T-helper 2 cell treated with Interferon-gamma antibody and Interleukin-4, amounts not matched to agents 100 ng/mL and 5 ng/mL, for 36 hours (primary cell): ENCODE data around the gene TBCB. TPM values are rescaled to one million over a fixed set of nuclear protein-coding genes. Genes with fewer than 3 reads are reported as not detected.
"Not testable (repeated sequence)": the region's sequence is repeated elsewhere in the genome, so short reads cannot be mapped to it uniquely, and the experiment has no call there.

Source experiments
- intact Hi-C: fragments of 100-400 bp; cut with micrococcal nuclease; formaldehyde crosslinking; loops from one replicate; pipeline ENCODE4 v1.15.1; 2023
- total RNA-seq: library from RNA; stranded (reverse); gene quantifications from 2 replicates; pipeline ENCODE4 v1.2.3, GENCODE V29; 2022

Gene TBCB, protein sequence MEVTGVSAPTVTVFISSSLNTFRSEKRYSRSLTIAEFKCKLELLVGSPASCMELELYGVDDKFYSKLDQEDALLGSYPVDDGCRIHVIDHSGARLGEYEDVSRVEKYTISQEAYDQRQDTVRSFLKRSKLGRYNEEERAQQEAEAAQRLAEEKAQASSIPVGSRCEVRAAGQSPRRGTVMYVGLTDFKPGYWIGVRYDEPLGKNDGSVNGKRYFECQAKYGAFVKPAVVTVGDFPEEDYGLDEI
- total RNA-seq = 184 and 185 TPM in 2 replicates

- intact Hi-C loops = loop anchor here (1.0 to 10.0 kb wide), 10 partner anchors 12 to 722 kb away; partner anchors contain the start of genes ALKBH6, IGFLR1, KMT2B and LIN37
These were observed at the start of gene TBCB for GRCh38 chr19:36115453-36116343. TBCB (plus strand) TSS chr19:36115468; CDS start chr19:36115561, 93 bp downstream.

DNA sequence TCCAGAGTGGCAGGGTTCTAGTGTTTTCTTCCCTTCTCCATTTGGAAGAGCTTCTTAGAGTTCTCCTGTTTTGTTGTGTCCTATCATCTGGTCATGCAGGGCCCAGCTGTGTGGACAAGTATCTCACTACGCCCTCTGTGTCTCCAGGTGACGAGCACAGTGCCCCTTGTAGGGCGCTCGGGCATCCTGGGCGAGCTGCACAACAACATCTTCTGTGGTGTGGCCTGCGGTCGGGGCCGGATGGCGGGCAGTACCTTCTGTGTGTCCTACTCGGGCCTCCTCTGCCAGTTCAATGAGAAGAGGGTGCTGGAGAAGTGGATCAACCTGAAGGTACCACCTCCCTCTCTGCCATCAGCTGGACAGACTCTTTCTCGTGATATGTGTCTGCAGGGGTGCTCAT is 47.6 kb upstream of the TBCB start:
- intact Hi-C loops = no loop called here

GRCh38 chr19:36068810-36069499 is 46.3 kb upstream of the TBCB start:
- intact Hi-C loops = not testable (repeated sequence)

GRCh38 chr19:36072081-36072480 is 43.2 kb upstream of the TBCB start:
- intact Hi-C loops = no loop called here

DNA sequence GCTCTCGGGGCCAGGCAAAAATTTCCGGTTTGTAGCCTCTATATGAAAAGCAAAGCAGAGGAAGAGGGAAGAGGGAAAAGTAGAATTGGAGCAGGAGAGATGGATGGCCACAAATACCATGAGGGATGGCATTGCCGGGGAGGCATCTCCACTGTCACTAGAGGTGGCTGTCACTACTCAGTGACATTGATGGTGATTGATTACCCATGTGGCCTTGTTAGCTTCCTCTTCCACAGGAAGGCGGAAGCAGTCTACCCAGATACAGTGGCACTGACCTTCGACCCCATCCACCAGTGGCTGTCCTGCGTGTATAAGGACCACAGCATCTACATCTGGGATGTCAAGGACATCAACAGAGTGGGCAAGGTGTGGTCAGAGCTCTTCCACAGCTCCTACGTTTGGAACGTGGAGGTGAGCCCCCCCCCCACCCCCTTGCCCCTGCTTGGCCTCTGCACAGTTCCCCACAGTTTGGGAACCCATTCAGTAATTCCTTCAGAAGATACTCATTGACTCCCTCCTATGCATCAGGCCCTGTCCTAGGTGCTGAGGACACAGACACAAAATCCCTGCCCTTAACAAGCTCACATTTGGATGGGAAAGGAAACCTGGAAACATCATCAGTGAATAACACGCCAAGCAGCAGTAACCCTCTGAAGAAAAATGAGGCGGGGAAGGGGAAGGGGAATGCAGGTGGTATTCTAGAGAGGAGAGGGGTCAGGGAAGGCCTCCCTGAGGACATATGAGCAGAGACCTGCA is 42.0 kb upstream of the TBCB start:
- intact Hi-C loops = no loop called here

- intact Hi-C loops = no loop called here
These were observed 35.8 kb upstream of the TBCB start for GRCh38 chr19:36079389-36079945.

- intact Hi-C loops = no loop called here
These were observed 33.9 kb upstream of the TBCB start for GRCh38 chr19:36081385-36081784.

DNA sequence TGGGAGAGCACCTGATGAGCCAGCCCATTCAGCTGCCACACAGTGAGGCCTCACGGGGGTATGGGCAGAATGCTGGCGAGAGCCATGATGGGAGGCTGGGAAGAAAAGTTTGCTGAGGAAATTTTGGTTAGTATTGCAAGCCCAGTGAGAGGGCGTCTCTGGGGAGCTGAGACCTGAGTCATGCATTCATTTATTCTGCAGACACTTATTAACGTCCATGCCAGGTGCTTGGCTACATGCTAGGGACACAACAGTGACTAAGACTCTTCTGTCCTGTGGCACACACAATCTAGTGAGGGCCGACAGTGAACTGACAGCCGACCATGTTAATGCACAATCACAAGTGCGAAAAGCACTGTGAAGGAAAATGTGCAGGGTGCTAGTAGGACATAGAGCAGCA is 33.4 kb upstream of the TBCB start:
- intact Hi-C loops = no loop called here

DNA sequence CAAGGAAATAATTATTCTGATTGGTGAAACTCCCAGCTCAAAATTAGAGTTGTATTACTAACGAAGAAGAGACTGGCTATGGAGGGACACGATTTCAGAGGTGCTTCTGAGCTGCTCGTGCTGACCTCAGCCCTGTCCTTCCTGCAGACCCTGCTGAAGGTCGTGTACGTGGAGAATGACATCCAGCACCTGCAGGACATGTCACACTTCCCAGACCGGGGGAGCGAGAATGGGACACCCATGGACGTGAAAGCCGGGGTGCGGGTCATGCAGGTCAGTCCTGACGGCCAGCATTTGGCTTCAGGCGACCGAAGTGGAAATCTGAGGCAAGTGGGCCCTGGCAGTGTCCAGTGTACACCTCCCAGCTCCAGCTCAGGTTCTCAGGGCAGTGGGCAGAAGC is 32.4 kb upstream of the TBCB start:
- intact Hi-C loops = no loop called here

DNA sequence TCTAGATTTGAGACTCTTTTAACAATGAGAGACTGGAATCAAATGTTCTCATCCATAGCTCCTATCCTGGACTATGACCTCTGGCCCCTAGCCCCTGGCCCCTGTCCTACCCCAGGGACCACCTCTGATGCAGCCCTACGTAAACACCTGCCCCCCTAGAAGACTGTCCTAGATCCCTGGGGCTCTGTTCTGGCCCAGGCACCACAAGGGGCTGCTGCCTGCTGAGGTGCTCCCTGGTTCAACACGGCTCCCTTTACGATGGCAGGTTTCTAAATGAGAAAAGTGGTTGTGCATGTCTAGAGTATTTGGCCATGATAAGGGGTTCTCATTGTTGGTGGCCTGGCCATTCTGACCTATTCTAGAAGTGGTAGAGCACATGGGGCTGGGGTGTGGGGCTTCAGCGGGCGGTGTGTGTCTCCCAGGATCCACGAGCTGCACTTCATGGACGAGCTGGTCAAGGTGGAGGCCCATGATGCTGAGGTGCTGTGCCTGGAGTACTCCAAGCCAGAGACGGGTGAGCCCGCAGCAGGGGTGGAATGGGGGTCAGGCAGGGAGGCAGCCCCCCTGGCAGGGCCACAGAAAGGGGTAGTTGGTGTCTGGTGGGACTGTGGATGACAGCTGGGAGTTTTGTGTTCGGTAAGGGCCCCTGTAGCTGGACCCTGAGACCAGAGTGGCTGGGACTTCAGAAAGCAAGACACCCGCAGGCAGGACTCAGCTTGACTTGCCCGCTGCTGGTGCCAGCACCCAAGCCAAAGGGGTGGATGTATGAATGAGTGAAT is 30.8 kb upstream of the TBCB start:
- intact Hi-C loops = no loop called here

DNA sequence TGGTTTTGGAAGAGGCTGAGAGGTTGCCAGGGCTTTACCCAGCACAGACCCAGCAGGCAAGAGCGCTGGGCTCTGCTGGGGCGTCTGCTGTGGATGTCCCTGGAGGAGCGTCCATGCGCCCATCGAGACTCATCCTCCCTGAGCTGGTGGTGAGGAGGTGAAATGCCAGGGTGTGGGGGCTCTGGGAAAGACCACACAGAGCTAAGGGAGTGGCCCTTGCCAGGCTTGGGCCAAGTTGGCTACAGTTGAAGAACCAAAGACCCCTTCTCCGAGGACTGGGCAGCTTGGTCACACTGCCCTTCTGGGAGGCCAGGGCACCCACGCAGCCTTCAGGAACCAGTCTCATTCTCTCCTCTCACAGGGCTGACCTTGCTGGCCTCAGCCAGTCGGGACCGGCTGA is 28.9 kb upstream of the TBCB start:
- intact Hi-C loops = no loop called here

DNA sequence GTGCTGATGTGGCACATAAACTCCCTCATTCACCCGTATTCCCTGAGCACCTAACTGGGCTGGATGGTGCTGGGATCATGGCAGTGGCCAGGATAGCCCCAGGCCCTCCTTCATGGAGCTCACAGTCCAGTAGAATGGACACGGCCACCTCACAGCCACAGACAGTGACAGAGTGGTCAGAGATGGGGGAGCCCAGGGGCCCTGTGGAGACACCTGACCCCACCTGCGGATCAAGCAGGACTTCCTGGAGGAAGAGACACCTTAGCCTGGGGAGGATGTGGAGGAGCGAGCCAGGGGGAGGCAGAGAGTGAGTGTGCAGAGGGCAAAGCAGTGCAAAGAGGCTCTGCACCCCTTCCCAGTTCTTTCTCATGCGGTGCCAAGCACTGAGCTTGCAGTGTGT is 25.4 kb upstream of the TBCB start:
- intact Hi-C loops = no loop called here

DNA sequence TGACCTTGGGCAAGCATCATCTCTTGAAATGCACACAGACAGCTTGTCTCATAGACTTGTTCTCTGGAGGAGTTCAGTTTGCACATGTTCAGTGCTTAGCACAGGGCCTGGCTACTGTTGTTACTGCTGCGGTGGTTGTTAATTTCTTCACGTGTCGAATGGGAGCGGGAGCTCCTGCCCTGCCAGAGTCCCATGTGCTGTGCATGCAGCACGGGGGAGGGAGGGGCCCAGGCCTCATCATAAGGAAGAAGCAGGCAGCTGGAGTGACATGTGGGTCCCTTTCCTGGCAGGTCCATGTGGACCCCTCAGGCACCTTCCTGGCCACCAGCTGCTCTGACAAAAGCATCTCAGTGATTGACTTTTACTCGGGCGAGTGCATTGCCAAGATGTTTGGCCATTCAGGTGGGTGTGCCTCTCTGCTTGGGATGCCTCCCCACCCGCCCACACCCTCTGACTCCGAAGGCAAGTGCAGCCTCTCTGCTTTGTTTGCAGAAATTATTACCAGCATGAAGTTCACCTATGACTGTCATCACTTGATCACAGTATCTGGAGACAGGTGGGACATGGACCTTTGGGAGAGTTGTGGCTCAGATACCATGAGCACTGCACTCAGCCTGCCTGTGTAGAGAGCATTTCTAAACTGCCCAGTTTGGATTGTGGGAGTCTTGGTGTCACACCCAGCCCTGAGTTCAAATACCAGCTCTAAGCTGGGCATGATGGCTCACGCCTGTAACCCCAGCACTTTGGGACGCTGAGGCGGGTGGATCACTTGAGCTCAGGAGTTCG is 24.2 kb upstream of the TBCB start:
- intact Hi-C loops = no loop called here

DNA sequence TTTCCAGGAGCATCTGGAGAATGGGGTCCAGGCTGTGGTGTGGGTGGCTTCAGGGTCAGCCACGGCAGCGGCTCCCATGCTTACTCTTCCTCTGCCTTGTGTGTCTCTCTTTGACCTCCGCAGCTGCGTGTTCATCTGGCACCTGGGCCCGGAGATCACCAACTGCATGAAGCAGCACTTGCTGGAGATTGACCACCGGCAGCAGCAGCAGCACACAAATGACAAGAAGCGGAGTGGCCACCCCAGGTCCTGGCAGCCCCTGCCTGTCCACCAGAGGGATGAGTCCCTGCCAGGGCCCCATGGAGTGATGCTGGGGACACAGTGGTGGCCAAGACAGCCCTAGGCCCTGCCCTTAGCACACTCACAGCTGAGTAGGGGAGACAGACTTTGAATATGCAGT is 22.7 kb upstream of the TBCB start:
- intact Hi-C loops = no loop called here

DNA sequence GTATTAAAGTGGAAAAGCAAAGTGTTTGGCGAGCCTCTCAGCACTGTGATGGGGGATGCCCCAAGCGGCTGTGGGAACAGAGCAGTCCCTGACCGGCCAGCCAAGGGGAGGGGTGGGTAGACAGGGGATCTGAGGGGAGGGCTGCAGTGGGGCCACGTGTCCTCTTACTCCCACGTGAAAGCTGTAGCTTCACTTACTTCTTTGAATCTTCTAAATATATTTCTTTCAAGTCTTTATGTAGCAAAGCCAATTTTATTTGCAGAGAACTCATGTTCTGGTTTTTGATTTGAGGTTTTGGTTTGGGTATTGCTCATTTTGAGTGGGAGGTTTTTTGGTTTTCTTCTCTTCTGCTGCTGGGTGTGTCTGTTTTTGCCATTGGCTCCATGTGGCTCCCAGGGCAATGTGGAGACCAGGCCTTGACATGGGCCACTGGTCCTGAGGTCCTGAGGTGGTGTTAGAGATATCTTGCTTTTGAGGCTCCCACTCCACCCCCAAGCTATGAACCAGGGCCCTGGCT is 22.1 kb upstream of the TBCB start:
- intact Hi-C loops = no loop called here

DNA sequence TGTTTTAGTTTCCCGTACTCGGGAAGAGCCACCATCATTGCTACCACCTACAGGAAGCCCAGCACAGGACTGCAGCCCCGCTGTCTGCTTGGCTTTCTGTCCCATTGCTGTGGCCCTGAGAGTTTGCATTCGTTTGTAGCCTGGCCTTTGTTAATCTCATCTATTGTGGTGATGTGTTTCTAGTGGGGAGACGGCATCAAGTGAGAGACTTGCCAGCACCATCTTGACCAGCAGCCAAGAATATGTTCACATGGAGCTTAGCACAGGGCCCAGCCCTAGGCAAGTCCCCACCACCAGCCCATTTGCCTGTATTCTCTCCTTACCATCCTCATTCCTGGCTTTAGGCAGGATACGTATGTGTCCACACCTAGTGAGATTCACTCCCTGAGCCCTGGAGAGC is 21.6 kb upstream of the TBCB start:
- intact Hi-C loops = no loop called here

DNA sequence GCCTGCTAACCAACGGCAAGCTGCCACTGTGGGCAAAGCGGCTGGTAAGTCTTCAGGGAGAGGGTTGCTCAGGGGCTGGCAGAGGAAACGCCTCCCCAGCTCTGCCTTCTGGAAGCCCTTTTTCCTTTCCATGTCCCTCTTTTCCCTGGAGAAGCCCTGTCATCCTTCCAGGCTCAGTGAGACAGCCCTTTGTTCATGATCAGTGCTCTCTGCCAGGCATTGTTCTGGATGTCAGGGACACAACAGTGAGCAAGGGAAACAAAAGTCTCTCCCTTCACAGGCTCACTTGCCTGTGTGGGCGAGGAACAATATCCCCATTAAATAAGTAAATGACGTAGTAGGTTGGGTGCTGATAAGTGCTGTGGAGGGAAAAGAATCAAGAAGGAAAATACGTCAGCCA is 18.2 kb upstream of the TBCB start:
- intact Hi-C loops = no loop called here

DNA sequence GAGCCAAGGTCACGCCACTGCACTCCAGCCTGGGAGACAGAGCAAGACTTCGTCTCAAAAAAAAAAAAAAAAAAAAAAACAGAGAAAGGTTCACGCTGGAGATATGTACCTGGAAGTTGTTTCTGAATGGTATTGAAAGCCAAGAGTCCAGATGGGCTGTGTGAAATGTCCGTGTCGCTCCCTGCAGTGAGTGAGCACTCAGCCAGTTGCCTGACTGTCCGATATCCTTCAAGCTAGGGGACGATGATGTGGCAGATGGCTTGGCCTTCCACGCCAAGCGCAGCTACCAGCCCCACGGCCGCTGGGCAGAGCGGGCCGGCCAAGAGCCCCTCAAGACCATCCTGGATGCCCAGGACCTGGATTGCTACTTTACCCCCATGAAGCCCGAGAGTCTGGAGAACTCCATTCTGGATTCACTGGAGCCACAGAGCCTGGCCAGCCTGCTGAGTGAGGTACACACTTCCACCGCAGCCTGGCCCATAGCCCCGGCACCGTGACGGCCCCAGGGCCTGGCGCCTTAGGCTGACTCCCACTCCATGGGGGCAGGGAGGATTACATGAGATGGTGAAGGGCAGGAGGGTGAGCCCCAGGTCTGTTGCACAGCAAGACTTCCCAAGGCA is 16.0 kb upstream of the TBCB start:
- intact Hi-C loops = no loop called here

DNA sequence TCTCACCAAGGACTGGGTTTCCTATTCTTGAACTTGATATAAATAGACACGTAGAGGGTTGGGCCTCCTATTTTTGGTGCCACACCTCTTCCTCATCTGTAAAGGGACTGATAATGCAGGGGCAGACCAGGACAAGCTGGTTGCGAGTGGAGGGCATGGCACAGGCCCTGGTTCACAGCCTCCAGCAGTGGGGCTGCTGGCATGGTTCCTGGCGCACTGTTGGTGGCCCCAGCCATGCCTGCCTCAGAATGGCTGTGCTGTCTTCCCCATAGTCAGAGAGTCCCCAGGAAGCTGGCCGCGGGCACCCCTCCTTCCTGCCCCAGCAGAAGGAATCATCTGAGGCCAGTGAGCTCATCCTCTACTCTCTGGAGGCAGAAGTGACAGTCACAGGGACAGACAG is 14.8 kb upstream of the TBCB start:
- intact Hi-C loops = no loop called here
